ENCODE data around the gene CHCHD2. TPM values are rescaled to one million over a fixed set of nuclear protein-coding genes. Genes with fewer than 3 reads are reported as not detected.
A peak's percentile ranks its signal among the peaks of the same experiment; 100 is the strongest.
"Not testable (repeated sequence)": the region's sequence is repeated elsewhere in the genome, so short reads cannot be mapped to it uniquely, and the experiment has no call there.

CHCHD2 gene, protein sequence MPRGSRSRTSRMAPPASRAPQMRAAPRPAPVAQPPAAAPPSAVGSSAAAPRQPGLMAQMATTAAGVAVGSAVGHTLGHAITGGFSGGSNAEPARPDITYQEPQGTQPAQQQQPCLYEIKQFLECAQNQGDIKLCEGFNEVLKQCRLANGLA
- 100 to 1,000 TPM; 148 to 277 (median 174) TPM for total RNA-seq
- long read RNA-seq, transcript CHCHD2-201 (4 exons, 901 nt) = major isoform, 129 of 132 reads
- long read RNA-seq, partial matches to known transcripts = 2 of 132 reads
- long read RNA-seq, other reads (novel, unspliced or antisense) = 1 of 132 reads

DNA sequence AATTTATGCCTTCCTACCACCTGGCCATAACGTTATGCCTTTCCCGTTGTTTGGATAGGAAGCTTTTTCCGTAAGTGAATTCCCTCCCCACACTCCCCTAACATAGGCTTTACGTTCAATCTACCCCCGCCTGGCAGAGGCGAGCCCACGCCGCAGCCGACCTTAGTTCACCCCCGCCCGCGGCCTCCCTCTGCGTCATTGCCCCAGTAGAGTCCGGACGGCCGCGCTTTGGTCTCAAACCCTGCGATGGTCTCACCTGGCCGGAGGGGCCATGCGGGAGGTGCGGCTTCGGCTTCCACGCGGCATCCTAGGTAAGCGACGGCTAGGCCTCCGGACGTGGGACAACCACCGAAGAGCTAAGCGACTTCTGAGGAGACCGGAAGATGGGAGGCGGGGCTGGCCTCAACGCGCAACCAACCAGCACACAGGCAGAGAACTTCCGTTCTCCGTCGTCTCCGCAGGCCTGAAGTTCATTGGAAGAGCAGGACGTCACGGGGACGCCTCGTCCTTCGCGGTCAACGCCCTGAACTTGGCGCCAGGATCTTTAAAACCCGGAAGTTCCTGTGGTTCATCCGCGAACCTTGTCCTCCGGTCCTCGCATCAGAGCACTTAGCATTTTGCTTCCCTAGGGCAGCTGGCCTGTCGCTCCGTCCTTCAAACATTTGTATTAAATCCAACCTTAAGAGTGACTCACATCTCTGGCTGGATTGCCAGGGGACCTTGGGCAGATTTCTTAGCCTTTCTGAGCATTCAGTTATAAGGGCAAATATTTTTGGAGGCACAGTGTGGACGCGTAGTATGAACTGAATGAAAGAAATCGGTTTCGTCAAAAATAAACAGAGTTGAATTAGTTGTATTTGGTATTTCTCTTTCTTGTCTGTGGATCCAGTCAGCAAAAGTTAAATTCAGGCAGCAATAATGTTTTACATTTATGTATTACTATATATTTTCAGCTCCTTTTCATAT, at the start of gene CHCHD2:
Gene CHCHD2 (minus strand): TSS at position 369 of the 966 bp plus-strand sequence. CDS start 63 bp downstream, at position 306.
- H3K27me3 ChIP-seq = no peaks in the 10 kb centered on the region
- ATAC-seq (peak; percentile 99 to 100 (median 100)), DNase-seq (peak; percentile 97 to 98 (median 98))
- peaks cover 0 to 8% (median 3%) of the 10 kb centered on the region in 4 donors for H3K4me1 ChIP-seq
- WGBS (ENCODE audit: insufficient coverage, low coverage, low lambda C conversion rate, missing lambda C conversion rate) = 5% methylated on average over 34 of the region's 57 CpGs
- TF ChIP-seq, protein P1, sequence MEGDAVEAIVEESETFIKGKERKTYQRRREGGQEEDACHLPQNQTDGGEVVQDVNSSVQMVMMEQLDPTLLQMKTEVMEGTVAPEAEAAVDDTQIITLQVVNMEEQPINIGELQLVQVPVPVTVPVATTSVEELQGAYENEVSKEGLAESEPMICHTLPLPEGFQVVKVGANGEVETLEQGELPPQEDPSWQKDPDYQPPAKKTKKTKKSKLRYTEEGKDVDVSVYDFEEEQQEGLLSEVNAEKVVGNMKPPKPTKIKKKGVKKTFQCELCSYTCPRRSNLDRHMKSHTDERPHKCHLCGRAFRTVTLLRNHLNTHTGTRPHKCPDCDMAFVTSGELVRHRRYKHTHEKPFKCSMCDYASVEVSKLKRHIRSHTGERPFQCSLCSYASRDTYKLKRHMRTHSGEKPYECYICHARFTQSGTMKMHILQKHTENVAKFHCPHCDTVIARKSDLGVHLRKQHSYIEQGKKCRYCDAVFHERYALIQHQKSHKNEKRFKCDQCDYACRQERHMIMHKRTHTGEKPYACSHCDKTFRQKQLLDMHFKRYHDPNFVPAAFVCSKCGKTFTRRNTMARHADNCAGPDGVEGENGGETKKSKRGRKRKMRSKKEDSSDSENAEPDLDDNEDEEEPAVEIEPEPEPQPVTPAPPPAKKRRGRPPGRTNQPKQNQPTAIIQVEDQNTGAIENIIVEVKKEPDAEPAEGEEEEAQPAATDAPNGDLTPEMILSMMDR (IDR thresholded peaks at IDR 0.05) = no peak
- peak; percentile 92 for TF ChIP-seq POLR2A (IDR thresholded peaks at IDR 0.05)
- no peaks in the 10 kb centered on the region for H3K9me3 ChIP-seq
- peak within 1 kb of the TSS; percentile 70 to 87 (median 86) for H3K4me3 ChIP-seq
- H3K27ac ChIP-seq = peak within 1 kb of the TSS; percentile 86 to 94 (median 89)
- peaks cover 8 to 30% (median 21%) of the 10 kb centered on the region in 4 donors for H3K36me3 ChIP-seq
- intact Hi-C loops (cut with DNase I) = no loop called here

DNA sequence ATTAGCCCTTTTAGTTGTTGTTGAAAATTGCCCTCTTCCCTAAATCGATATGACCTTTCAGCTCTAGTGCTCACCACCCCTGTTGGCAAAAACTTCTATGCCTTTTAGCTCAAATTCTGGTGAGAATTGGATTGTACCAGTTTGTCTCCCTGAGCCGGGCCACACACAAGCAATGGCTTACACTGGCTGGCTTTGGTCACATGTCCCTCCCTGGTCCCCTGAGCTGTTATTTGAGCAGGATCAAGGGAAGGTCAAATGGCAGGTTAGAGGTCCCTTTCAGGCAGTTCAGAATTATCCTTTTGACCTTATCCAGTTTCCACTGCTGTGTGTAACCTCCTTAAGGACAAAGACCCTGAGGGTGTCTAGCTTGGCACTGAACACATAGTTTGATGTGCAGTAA, 24.8 kb upstream of the CHCHD2 start:
- H3K4me1 ChIP-seq; H3K36me3 ChIP-seq; H3K4me3 ChIP-seq; H3K27me3 ChIP-seq; intact Hi-C loops (cut with DNase I); DNase-seq; H3K9me3 ChIP-seq: not testable (repeated sequence)
- 39% methylated on average over 2 of the region's 2 CpGs for WGBS (ENCODE audit: insufficient coverage, low coverage, low lambda C conversion rate, missing lambda C conversion rate)
- H3K27ac ChIP-seq = peak overlapping the region in 1 of 3 donors; percentile 29
- ATAC-seq = peak; percentile 73 to 94 (median 82)

DNA sequence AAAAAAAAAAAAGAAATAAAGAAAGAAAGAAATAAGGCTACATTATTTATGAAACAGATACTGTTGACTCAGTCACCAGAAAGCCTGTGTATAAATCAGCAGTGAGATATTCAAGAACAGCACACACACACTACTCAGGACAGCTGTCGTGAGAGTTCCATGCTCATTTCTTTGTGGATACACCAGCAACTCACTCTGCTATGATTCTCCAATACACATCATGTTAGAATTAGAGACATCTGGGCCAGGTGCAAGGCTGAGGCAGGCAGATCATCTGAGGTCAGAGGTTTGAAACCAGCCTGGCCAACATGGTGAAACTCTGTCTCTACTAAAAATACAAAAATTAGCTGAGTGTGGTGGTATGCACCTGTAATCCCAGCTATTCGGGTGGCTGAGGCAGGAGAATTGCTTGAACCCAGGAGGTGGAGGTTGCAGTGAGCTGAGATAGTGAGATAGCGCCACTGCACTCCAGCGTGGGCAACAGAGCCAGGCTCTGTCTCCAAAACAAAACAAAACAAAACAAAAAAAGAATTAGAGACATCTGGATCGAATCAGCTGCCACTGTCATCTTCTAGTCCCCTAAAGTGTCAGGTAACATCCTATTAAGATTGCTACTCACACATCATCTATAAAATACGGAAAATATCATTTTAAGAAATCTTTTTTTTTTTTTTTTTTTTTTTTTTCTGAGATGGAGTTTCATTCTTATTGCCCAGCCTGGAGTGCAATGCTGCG, 21.1 kb upstream of the CHCHD2 start:
- ATAC-seq (no peak), DNase-seq (no peak)
- no peak overlapping the region for H3K4me3 ChIP-seq
- no peak for TF ChIP-seq POLR2A (IDR thresholded peaks at IDR 0.05)
- TF ChIP-seq, protein P1 (IDR thresholded peaks at IDR 0.05) = no peak
- no peaks in the 10 kb centered on the region for H3K9me3 ChIP-seq
- H3K27me3 ChIP-seq = no peaks in the 10 kb centered on the region
- H3K36me3 ChIP-seq = no peaks in the 10 kb centered on the region
- intact Hi-C loops (cut with DNase I) = no loop called here
- no peak overlapping the region for H3K27ac ChIP-seq
- no peaks in the 10 kb centered on the region for H3K4me1 ChIP-seq
- 69% methylated on average over 6 of the region's 7 CpGs for WGBS (ENCODE audit: insufficient coverage, low coverage, low lambda C conversion rate, missing lambda C conversion rate)

DNA sequence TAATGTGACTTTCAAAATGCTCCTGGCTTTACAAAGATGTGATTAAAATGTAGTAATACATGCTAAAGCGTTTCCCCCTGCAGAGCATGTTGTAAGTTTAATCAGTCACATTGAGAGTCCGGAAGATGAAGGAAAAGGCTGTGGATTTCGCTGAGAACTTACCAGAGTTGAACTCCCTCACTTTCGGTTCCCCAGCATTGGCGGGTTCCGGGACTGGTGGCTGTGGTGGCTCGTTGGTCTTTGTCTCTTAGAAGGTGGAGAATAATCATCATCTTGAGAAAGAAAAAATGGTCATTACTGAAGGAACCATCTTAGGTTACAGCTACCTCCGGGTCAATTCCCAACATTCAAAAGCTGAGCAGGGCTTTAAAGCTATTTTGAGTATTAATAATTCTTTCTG, 19.6 kb upstream of the CHCHD2 start:
- no peaks in the 10 kb centered on the region for H3K27me3 ChIP-seq
- H3K4me3 ChIP-seq = no peak overlapping the region
- TF ChIP-seq POLR2A (IDR thresholded peaks at IDR 0.05) = no peak
- TF ChIP-seq, protein P1 (IDR thresholded peaks at IDR 0.05) = no peak
- intact Hi-C loops (cut with DNase I) = no loop called here
- 60% methylated on average over 6 of the region's 8 CpGs for WGBS (ENCODE audit: insufficient coverage, low coverage, low lambda C conversion rate, missing lambda C conversion rate)
- no peaks in the 10 kb centered on the region for H3K4me1 ChIP-seq
- H3K27ac ChIP-seq = no peak overlapping the region
- no peaks in the 10 kb centered on the region for H3K36me3 ChIP-seq
- ATAC-seq (no peak), DNase-seq (no peak)
- H3K9me3 ChIP-seq = no peaks in the 10 kb centered on the region

All from right lobe of liver (tissue), 6 donors.